Lung (tissue), 12 donors: ENCODE data around the gene CMSS1. TPM values are rescaled to one million over a fixed set of nuclear protein-coding genes. Genes with fewer than 3 reads are reported as not detected.

Experiments used
- ATAC-seq: fragments of 200-7000 bp; cut with Tn5 transposase; one replicate; pipeline ENCODE4 v1.9.1; 2020; ENCODE audit warnings: moderate number of reproducible peaks; ENCODE audit not compliant: insufficient read depth, low FRiP score
- DNase-seq, 3 donors: peaks; one replicate each; pipeline ENCODE4 v3.0.0-alpha.2; 2013 to 2017
- H3K27ac ChIP-seq, 2 donors: one replicate each; pipeline ENCODE4 v1.5.1; 2013; ENCODE audit warnings: mild to moderate bottlenecking in 2 of 2, moderate library complexity in 2 of 2, control low read depth in 1 of 2, inconsistent platforms in 1 of 2, low read depth in 1 of 2, low read length in 1 of 2
- H3K27me3 ChIP-seq, 3 donors: one replicate each; pipeline ENCODE4 v1.5.1; 2013; ENCODE audit warnings: low read length in 2 of 3; ENCODE audit not compliant: control insufficient read depth in 3 of 3, insufficient read depth in 3 of 3
- H3K36me3 ChIP-seq, 4 donors: one replicate each; pipeline ENCODE4 v1.5.1; 2013; ENCODE audit warnings: low read length in 4 of 4, mild to moderate bottlenecking in 1 of 4, moderate library complexity in 1 of 4; ENCODE audit not compliant: control insufficient read depth in 4 of 4, insufficient read depth in 4 of 4
- H3K4me1 ChIP-seq, 5 donors: one replicate each; pipeline ENCODE4 v1.5.1; 2013; ENCODE audit warnings: low read length in 5 of 5, mild to moderate bottlenecking in 2 of 5, moderate library complexity in 1 of 5; ENCODE audit not compliant: control insufficient read depth in 5 of 5, insufficient read depth in 5 of 5
- H3K4me3 ChIP-seq: one replicate; pipeline ENCODE4 v1.5.1; 2013; ENCODE audit warnings: mild to moderate bottlenecking, control low read depth, moderate library complexity
- H3K9ac ChIP-seq, 2 donors: one replicate each; pipeline ENCODE4 v1.5.1; 2013; ENCODE audit warnings: low read length in 2 of 2, control low read depth in 1 of 2; ENCODE audit not compliant: insufficient read depth in 1 of 2
- H3K9me3 ChIP-seq, 4 donors: one replicate each; pipeline ENCODE4 v1.5.1; 2013; ENCODE audit warnings: low read length in 3 of 4, mild to moderate bottlenecking in 1 of 4, moderate library complexity in 1 of 4; ENCODE audit not compliant: control insufficient read depth in 4 of 4, insufficient read depth in 3 of 4
- WGBS, 2 donors: extraction: QIAGEN DNeasy Blood & Tissue Kit; methylation state at CpG; one replicate each; pipeline ENCODE4 v1.1.7; 2013; 5-methylcytosine and 5-hydroxymethylcytosine counted together
- polyA plus RNA-seq, 2 donors: library from polyadenylated mRNA; stranded (reverse); fragments of 200-250 nt; gene quantifications; one replicate each; pipeline ENCODE4 v1.2.1, GENCODE V29; 2013
- total RNA-seq, 2 donors: library from RNA; depleted of rRNA in 1 of 2; stranded (reverse); fragments of >200 nt in 1 of 2; gene quantifications; one replicate each; pipeline ENCODE4 v1.2.1, GENCODE V29; 2014 to 2021
- TF ChIP-seq, protein P1 (sequence below): IDR thresholded peaks from 2 replicates; pipeline ENCODE4 v1.5.1; 2012; ENCODE audit warnings: mild to moderate bottlenecking; ENCODE audit errors: control extremely low read depth, extremely low read depth
- donor health status: control.
- donor health status: control.
- donor health status: Bipolar disorder and iron deficiency.
- donor health status: healthy.
- donor health status: DM: yes; HTN: yes; CAD: no.

Gene CMSS1
- total and polyA plus RNA-seq, 4 donors, result 12.3 to 28.9 (median 22.6) TPM

DNA sequence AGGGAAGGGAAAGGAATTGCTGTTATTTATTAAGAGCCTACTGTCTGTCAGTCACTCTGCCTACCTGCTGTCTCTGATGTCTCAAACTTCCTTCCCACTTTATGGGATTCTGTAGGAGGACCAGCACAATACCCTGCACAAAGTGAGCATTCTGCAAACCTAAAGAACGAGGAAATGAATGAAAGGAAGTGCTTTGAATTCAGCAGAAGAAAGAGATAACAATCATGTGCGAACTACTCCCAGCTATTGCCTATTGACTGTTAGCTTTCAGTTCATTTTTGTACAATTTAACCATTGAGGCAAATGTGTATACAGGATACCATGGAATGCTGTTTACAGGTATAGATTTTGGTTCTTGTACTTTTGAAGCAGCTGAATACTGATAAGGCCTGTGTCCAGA, 66.8 kb downstream of the CMSS1 start:
- no peaks in the 10 kb centered on the region for H3K9me3 ChIP-seq
- H3K27me3 ChIP-seq, result no peaks in the 10 kb centered on the region
- H3K9ac ChIP-seq, result no peak overlapping the region
- TF ChIP-seq, protein P1, sequence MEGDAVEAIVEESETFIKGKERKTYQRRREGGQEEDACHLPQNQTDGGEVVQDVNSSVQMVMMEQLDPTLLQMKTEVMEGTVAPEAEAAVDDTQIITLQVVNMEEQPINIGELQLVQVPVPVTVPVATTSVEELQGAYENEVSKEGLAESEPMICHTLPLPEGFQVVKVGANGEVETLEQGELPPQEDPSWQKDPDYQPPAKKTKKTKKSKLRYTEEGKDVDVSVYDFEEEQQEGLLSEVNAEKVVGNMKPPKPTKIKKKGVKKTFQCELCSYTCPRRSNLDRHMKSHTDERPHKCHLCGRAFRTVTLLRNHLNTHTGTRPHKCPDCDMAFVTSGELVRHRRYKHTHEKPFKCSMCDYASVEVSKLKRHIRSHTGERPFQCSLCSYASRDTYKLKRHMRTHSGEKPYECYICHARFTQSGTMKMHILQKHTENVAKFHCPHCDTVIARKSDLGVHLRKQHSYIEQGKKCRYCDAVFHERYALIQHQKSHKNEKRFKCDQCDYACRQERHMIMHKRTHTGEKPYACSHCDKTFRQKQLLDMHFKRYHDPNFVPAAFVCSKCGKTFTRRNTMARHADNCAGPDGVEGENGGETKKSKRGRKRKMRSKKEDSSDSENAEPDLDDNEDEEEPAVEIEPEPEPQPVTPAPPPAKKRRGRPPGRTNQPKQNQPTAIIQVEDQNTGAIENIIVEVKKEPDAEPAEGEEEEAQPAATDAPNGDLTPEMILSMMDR, result no peak
- DNase-seq, result no peak
- WGBS, 2 donors, result 25 to 46% methylated on average over 2 of the region's 2 CpGs
- peaks cover 0 to 4% (median 0%) of the 10 kb centered on the region in 5 donors for H3K4me1 ChIP-seq
- H3K4me3 ChIP-seq, result no peak overlapping the region
- no peaks in the 10 kb centered on the region for H3K36me3 ChIP-seq
- ATAC-seq, result no peak
- no peak overlapping the region for H3K27ac ChIP-seq

DNA sequence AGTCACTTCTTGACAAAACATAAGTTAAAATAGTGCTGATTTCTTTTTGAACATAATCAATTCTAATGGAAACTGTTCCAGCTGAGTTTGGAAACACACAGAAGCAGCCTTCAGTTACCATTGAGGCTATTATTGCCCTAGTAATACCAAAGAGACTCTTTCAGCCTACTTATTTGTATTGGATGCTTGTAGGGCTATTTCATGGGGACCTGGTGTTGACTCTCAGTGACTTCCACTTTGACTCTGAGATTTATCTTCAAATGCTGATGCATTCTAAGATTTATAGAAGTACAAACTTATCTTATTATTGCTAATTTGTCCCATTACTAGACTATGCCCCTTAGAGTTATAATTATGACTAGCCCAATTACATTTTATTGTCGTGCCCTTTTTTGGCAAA, 67.4 kb downstream of the CMSS1 start:
- TF ChIP-seq, protein P1, result no peak
- Histone ChIP-seq H3K9me3 (no peaks in the 10 kb centered on the region), H3K27ac (peak overlapping the region in 1 of 2 donors; percentile 9), H3K27me3 (no peaks in the 10 kb centered on the region), H3K9ac (no peak overlapping the region), H3K4me1 (peaks cover 0 to 4% (median 0%) of the 10 kb centered on the region in 5 donors), H3K4me3 (no peak overlapping the region), H3K36me3 (no peaks in the 10 kb centered on the region)
- ATAC-seq (no peak), DNase-seq (no peak)
- 96 to 98% methylated on average over 1 of the region's 1 CpG for WGBS, 2 donors

DNA sequence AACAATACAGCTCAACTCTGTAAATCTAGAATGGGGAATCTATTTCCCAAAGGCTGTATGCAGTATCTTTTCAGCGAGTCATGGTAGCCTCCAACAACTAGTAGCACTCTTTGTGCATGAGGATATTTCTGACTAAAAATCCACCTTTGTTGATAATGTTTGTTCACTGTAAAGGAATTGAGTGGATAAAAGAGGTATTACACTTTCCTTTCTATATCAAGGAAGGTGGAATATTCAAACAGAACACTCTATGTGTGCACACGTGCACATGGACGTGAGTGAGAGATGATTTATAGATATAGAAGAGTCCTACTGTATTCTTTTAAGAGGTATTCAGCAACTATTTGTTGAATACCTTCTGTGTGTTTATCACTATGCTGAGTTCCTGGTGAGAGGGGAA, 68.2 kb downstream of the CMSS1 start:
- H3K9me3 ChIP-seq, result no peaks in the 10 kb centered on the region
- no peak overlapping the region for H3K27ac ChIP-seq
- ATAC-seq (no peak), DNase-seq (no peak)
- TF ChIP-seq, protein P1, result no peak
- peaks cover 0 to 4% (median 0%) of the 10 kb centered on the region in 5 donors for H3K4me1 ChIP-seq
- no peak overlapping the region for H3K4me3 ChIP-seq
- H3K9ac ChIP-seq, result no peak overlapping the region
- no peaks in the 10 kb centered on the region for H3K36me3 ChIP-seq
- WGBS, 2 donors, result 95 to 96% methylated on average over 3 of the region's 3 CpGs
- no peaks in the 10 kb centered on the region for H3K27me3 ChIP-seq

DNA sequence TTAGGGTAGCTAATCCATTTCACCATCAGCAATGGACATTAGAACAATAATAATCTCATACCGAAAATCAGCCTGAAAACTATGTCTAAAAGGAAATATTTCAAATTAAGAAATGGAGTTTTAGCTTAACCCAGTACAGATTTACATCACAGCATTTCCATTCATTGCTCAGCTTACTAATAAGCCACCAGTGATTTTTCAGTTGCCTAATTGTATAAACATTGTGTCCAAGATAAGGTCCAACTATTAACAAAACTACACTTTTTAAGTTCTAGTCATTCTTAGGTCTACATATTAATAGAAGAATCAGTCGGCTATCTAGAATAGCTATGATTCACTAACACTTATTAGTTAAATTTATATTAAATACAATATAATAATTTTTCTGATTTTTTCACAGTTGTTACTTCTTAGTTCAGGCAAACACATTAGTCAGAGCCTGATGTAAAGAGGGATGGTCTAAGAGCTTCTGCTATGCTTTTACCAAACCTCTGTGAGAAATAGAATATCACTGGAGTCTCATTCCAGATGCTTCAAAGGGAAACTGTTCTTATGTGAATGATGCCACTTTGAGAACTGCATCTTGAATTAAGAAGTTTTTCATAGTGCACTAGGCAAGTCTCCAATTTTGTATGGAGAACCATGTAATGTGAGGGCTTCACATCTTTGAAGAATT, 74.1 kb downstream of the CMSS1 start:
- TF ChIP-seq, protein P1, result no peak
- no peak overlapping the region for H3K9ac ChIP-seq
- no peak overlapping the region for H3K27ac ChIP-seq
- no peak for ATAC-seq
- WGBS, 2 donors, result 94 to 98% methylated on average over 2 of the region's 2 CpGs
- peaks cover 0 to 8% (median 0%) of the 10 kb centered on the region in 5 donors for H3K4me1 ChIP-seq
- H3K4me3 ChIP-seq, result no peak overlapping the region
- H3K9me3 ChIP-seq, result no peaks in the 10 kb centered on the region
- H3K36me3 ChIP-seq, result no peaks in the 10 kb centered on the region
- no peaks in the 10 kb centered on the region for H3K27me3 ChIP-seq
- no peak for DNase-seq
